ENCODE results near the gene LDLRAD3.
A peak's percentile ranks its signal among the peaks of the same experiment; 100 is the strongest.

Gene LDLRAD3

GRCh38 chr11:35938231-35938630 is 5.6 kb upstream of the LDLRAD3 start:
- Histone ChIP-seq H3K27ac (ENCODE audit: low read depth, low read length, severe bottlenecking) (no peak overlapping the region), H3K36me3 (ENCODE audit: control insufficient read depth, insufficient read depth, low read length) (no peaks in the 10 kb centered on the region), H3K9me3 (ENCODE audit: control insufficient read depth, low read length) (no peaks in the 10 kb centered on the region), H3K4me3 (ENCODE audit: extremely low read depth, insufficient read depth, low read length, poor library complexity, severe bottlenecking) (no peak overlapping the region), H3K4me1 (ENCODE audit: control insufficient read depth, insufficient read depth, low read length, poor library complexity, severe bottlenecking) (peaks cover 5% of the 10 kb centered on the region)
- 74 to 92% methylated on average over 6 to 8 of the region's 9 CpGs for WGBS, 2 experiments (ENCODE audit: insufficient coverage in 2 of 2)

- Histone ChIP-seq H3K36me3 (ENCODE audit: control insufficient read depth, insufficient read depth, low read length) (no peaks in the 10 kb centered on the region), H3K4me3 (ENCODE audit: extremely low read depth, insufficient read depth, low read length, poor library complexity, severe bottlenecking) (peak overlapping the region; percentile 42), H3K4me1 (ENCODE audit: control insufficient read depth, insufficient read depth, low read length, poor library complexity, severe bottlenecking) (peaks cover 20% of the 10 kb centered on the region), H3K9me3 (ENCODE audit: control insufficient read depth, low read length) (no peaks in the 10 kb centered on the region), H3K27ac (ENCODE audit: low read depth, low read length, severe bottlenecking) (peak overlapping the region; percentile 87)
- 61 to 62% methylated on average over 7 of the region's 9 CpGs for WGBS, 2 experiments (ENCODE audit: insufficient coverage in 2 of 2)
Measured at GRCh38 chr11:35943309-35943708, 553 bp upstream of the LDLRAD3 start.

GRCh38 chr11:35944503-35945136 is 758 bp downstream of the LDLRAD3 start:
- Histone ChIP-seq H3K36me3 (ENCODE audit: control insufficient read depth, insufficient read depth, low read length) (no peaks in the 10 kb centered on the region), H3K4me3 (ENCODE audit: extremely low read depth, insufficient read depth, low read length, poor library complexity, severe bottlenecking) (peak overlapping the region; percentile 59), H3K27ac (ENCODE audit: low read depth, low read length, severe bottlenecking) (peak overlapping the region; percentile 41), H3K4me1 (ENCODE audit: control insufficient read depth, insufficient read depth, low read length, poor library complexity, severe bottlenecking) (peaks cover 20% of the 10 kb centered on the region), H3K9me3 (ENCODE audit: control insufficient read depth, low read length) (no peaks in the 10 kb centered on the region)
- WGBS, 2 experiments (ENCODE audit: insufficient coverage in 2 of 2), result 12 to 28% methylated on average over 21 to 30 of the region's 32 CpGs

GRCh38 chr11:35945137-35945518 is 1.3 kb downstream of the LDLRAD3 start:
- no peaks in the 10 kb centered on the region for H3K9me3 ChIP-seq (ENCODE audit: control insufficient read depth, low read length)
- H3K27ac ChIP-seq (ENCODE audit: low read depth, low read length, severe bottlenecking), result no peak overlapping the region
- H3K4me1 ChIP-seq (ENCODE audit: control insufficient read depth, insufficient read depth, low read length, poor library complexity, severe bottlenecking), result peaks cover 20% of the 10 kb centered on the region
- peak overlapping the region; percentile 59 for H3K4me3 ChIP-seq (ENCODE audit: extremely low read depth, insufficient read depth, low read length, poor library complexity, severe bottlenecking)
- no peaks in the 10 kb centered on the region for H3K36me3 ChIP-seq (ENCODE audit: control insufficient read depth, insufficient read depth, low read length)
- WGBS, 2 experiments (ENCODE audit: insufficient coverage in 2 of 2), result 81% methylated on average over 2 of the region's 2 CpGs; no CpG with 5 or more reads in 1 of the 2 experiments

GRCh38 chr11:35946766-35947165 is 2.9 kb downstream of the LDLRAD3 start:
- 0 to 20% methylated on average over 1 of the region's 3 CpGs for WGBS, 2 experiments (ENCODE audit: insufficient coverage in 2 of 2)
- Histone ChIP-seq H3K36me3 (ENCODE audit: control insufficient read depth, insufficient read depth, low read length) (no peaks in the 10 kb centered on the region), H3K4me1 (ENCODE audit: control insufficient read depth, insufficient read depth, low read length, poor library complexity, severe bottlenecking) (peaks cover 20% of the 10 kb centered on the region), H3K4me3 (ENCODE audit: extremely low read depth, insufficient read depth, low read length, poor library complexity, severe bottlenecking) (no peak overlapping the region), H3K9me3 (ENCODE audit: control insufficient read depth, low read length) (no peaks in the 10 kb centered on the region), H3K27ac (ENCODE audit: low read depth, low read length, severe bottlenecking) (no peak overlapping the region)

DNA sequence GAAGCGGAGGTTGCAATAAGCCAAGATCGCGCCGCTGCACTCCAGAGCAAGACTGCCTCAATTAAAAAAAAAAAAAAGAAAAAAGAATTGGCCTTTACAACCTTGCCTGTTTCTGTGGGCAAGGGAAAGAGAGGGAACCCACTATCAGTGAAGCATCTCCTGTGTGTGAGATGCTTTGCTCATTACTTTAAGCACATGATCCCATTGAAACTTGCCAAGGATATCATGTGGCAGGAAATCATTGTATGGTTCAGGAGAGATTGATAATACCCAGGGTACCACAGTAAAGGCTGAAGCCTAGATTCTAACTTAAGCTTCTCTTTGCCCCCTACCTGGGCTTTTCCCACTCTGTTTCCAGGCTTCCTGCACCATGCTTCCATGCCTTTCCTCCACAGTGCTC is 3.6 kb downstream of the LDLRAD3 start:
- no peak overlapping the region for H3K4me3 ChIP-seq (ENCODE audit: extremely low read depth, insufficient read depth, low read length, poor library complexity, severe bottlenecking)
- H3K9me3 ChIP-seq (ENCODE audit: control insufficient read depth, low read length), result no peaks in the 10 kb centered on the region
- no CpG with 5 or more reads among the region's 4 CpGs for WGBS, 2 experiments (ENCODE audit: insufficient coverage in 2 of 2)
- no peak overlapping the region for H3K27ac ChIP-seq (ENCODE audit: low read depth, low read length, severe bottlenecking)
- peaks cover 20% of the 10 kb centered on the region for H3K4me1 ChIP-seq (ENCODE audit: control insufficient read depth, insufficient read depth, low read length, poor library complexity, severe bottlenecking)
- H3K36me3 ChIP-seq (ENCODE audit: control insufficient read depth, insufficient read depth, low read length), result no peaks in the 10 kb centered on the region

GRCh38 chr11:35949242-35949641 is 5.4 kb downstream of the LDLRAD3 start:
- Histone ChIP-seq H3K27ac (ENCODE audit: low read depth, low read length, severe bottlenecking) (no peak overlapping the region), H3K4me3 (ENCODE audit: extremely low read depth, insufficient read depth, low read length, poor library complexity, severe bottlenecking) (no peak overlapping the region), H3K36me3 (ENCODE audit: control insufficient read depth, insufficient read depth, low read length) (no peaks in the 10 kb centered on the region), H3K9me3 (ENCODE audit: control insufficient read depth, low read length) (no peaks in the 10 kb centered on the region), H3K4me1 (ENCODE audit: control insufficient read depth, insufficient read depth, low read length, poor library complexity, severe bottlenecking) (peaks cover 15% of the 10 kb centered on the region)
- no CpG with 5 or more reads among the region's 3 CpGs for WGBS, 2 experiments (ENCODE audit: insufficient coverage in 2 of 2)

GRCh38 chr11:35950082-35950481 is 6.2 kb downstream of the LDLRAD3 start:
- 96% methylated on average over 5 of the region's 5 CpGs for WGBS, 2 experiments (ENCODE audit: insufficient coverage in 2 of 2)
- peaks cover 12% of the 10 kb centered on the region for H3K4me1 ChIP-seq (ENCODE audit: control insufficient read depth, insufficient read depth, low read length, poor library complexity, severe bottlenecking)
- no peaks in the 10 kb centered on the region for H3K9me3 ChIP-seq (ENCODE audit: control insufficient read depth, low read length)
- H3K27ac ChIP-seq (ENCODE audit: low read depth, low read length, severe bottlenecking), result no peak overlapping the region
- no peaks in the 10 kb centered on the region for H3K36me3 ChIP-seq (ENCODE audit: control insufficient read depth, insufficient read depth, low read length)
- H3K4me3 ChIP-seq (ENCODE audit: extremely low read depth, insufficient read depth, low read length, poor library complexity, severe bottlenecking), result no peak overlapping the region

DNA sequence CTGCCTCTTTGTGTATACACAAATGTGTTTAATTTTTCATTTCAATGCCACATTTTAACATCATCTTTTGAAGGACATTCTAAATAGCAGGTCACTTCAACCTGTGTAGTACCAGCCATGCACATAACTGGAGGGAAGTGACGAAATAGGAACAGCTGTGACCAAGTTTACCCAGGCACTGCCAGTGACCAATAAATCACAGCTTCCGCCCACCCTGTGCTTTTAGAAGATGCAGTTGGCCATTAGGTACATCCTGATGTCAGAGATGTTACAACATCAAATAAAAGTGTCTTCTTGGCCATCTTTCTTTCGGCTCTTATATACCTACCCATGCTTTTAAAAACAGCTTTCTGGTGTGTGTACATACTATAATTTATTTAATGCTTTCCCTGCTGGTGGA is 7.8 kb downstream of the LDLRAD3 start:
- Histone ChIP-seq H3K36me3 (ENCODE audit: control insufficient read depth, insufficient read depth, low read length) (no peaks in the 10 kb centered on the region), H3K9me3 (ENCODE audit: control insufficient read depth, low read length) (no peaks in the 10 kb centered on the region), H3K27ac (ENCODE audit: low read depth, low read length, severe bottlenecking) (no peak overlapping the region), H3K4me1 (ENCODE audit: control insufficient read depth, insufficient read depth, low read length, poor library complexity, severe bottlenecking) (peaks cover 6% of the 10 kb centered on the region), H3K4me3 (ENCODE audit: extremely low read depth, insufficient read depth, low read length, poor library complexity, severe bottlenecking) (no peak overlapping the region)
- 71 to 82% methylated on average over 1 to 2 of the region's 3 CpGs for WGBS, 2 experiments (ENCODE audit: insufficient coverage in 2 of 2)

DNA sequence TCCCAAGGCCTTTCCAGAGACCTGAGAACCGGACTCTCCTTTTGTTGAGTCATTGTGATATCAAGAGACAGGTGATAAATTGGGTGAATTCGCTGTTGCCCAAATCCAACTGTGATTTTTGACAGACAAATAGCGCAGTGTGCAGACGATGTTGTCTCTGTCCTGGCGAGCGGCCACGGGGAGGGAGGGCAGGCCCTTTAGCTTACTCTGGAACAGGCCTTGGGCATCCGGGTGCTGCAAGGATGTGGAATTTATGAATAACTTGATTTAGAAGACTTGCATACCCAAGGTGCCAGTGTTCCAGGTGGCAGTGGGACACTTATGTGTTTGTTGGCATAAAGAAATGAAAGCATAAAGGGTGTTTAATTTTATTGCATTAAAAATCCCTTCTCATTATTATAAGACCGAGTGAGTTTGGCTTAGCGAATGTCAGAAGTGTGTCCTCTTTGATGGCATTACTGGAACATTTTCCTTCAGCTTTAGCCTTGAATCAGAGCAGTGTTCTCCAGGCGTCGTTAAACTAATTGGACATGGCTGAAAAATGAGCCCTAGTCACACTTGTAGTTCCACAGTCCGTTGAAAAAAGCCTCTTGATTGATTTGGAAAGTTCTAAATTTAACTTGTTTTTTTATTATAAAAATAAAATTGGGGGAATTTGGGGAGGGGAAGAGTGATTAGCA is 9.4 kb downstream of the LDLRAD3 start:
- H3K9me3 ChIP-seq (ENCODE audit: control insufficient read depth, low read length), result no peaks in the 10 kb centered on the region
- no peaks in the 10 kb centered on the region for H3K36me3 ChIP-seq (ENCODE audit: control insufficient read depth, insufficient read depth, low read length)
- H3K4me3 ChIP-seq (ENCODE audit: extremely low read depth, insufficient read depth, low read length, poor library complexity, severe bottlenecking), result no peak overlapping the region
- no peak overlapping the region for H3K27ac ChIP-seq (ENCODE audit: low read depth, low read length, severe bottlenecking)
- WGBS, 2 experiments (ENCODE audit: insufficient coverage in 2 of 2), result 79 to 87% methylated on average over 11 of the region's 13 CpGs
- H3K4me1 ChIP-seq (ENCODE audit: control insufficient read depth, insufficient read depth, low read length, poor library complexity, severe bottlenecking), result peaks cover under 1% of the 10 kb centered on the region

DNA sequence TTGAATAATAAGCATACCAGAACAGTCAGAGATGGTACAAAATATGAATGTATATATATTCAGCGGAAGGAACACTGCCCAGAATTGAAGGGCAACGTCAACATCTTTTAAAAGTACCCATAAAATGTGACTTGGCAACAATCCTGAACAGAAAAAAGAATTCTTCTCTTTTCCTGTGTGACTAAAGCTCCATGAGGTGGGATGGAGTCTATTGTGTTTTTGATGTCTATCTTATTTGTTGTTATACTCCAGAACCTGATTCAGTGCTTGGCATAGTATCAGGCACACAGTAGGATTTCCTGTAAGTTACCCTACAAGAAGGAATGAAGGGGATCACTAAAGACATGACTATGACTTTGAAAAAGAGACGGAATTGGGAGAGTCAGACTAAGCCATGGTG is 10.3 kb downstream of the LDLRAD3 start:
- Histone ChIP-seq H3K36me3 (ENCODE audit: control insufficient read depth, insufficient read depth, low read length) (no peaks in the 10 kb centered on the region), H3K4me3 (ENCODE audit: extremely low read depth, insufficient read depth, low read length, poor library complexity, severe bottlenecking) (no peak overlapping the region), H3K27ac (ENCODE audit: low read depth, low read length, severe bottlenecking) (no peak overlapping the region), H3K9me3 (ENCODE audit: control insufficient read depth, low read length) (no peaks in the 10 kb centered on the region), H3K4me1 (ENCODE audit: control insufficient read depth, insufficient read depth, low read length, poor library complexity, severe bottlenecking) (peaks cover 2% of the 10 kb centered on the region)
- 100% methylated on average over 1 to 2 of the region's 3 CpGs for WGBS, 2 experiments (ENCODE audit: insufficient coverage in 2 of 2)
